ENCODE results near the gene SLC6A16. TPM values are rescaled to one million over a fixed set of nuclear protein-coding genes. Genes with fewer than 3 reads are reported as not detected.

Gene SLC6A16
- total RNA-seq, 1 experiment from 2014 or later: 0.61 TPM

DNA sequence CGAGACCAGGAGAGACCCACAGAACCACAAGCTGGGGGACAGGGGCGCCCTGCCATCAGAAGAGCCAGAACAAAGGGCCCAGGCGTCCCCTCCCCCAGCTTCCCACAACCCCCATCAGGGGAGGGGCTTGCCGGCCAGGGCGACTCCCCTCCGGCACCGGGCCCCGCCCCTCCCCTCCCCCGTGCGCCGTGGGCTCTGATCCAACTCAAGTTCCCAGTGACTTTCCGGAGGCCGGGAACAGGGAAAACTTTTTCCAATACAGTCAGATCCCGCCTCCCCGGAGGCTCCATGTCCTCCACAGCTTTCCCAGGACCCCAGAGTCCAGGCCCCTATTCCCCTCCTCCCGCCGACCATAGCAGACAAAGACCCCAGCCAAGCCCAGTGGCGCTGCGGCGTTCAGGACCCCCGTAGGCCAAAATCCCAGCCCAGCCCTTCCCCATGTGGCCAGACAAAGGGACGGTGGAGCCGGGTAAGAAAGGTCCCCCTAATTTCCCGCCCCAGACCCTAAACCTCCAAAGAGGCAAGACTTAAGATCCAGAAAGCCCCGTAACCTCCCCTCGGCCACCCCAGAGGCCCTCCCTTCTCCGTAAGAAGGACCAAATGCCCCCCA lies 36.6 kb upstream of the SLC6A16 start:
- Histone ChIP-seq H3K27ac (no peak overlapping the region), H3K4me1 (replicated peaks; ENCODE audit: insufficient read depth) (0 out of 2 replicates have a peak, but pooled peaks cover 10% of the 10 kb centered on the region), H3K4me2 (peak overlapping the region; percentile 99), H3K9me3 (ENCODE audit: insufficient read depth, low read depth) (no peaks in the 10 kb centered on the region), H3F3A (ENCODE audit: insufficient read depth, low read depth) (peaks cover 5% of the 10 kb centered on the region; the same call in 1 of the 2 replicates), H3K9me2 (ENCODE audit: insufficient read depth) (no peaks in the 10 kb centered on the region), H3K36me3 (ENCODE audit: low read depth) (no peaks in the 10 kb centered on the region), H2AFZ (peak overlapping the region; percentile 85), H4K20me1 (ENCODE audit: insufficient read depth) (no peaks in the 10 kb centered on the region), H3K79me2 (ENCODE audit: low read depth) (no peaks in the 10 kb centered on the region), H3K4me3 (peak overlapping the region; percentile 85), H3K27me3 (ENCODE audit: insufficient read depth, low read depth) (no peaks in the 10 kb centered on the region)
- intact Hi-C loops (cut with micrococcal nuclease; ENCODE audit: unreplicated experiment): loop anchor here (2.0 kb wide), 2 partner anchors 23 to 515 kb away; partner anchors contain the start of genes AKT1S1 and TBC1D17
- TSS peak; percentile 72 for BruUV-seq (replicated peaks)
- CTCF ChIA-PET: interaction anchor here (0.6 to 0.7 kb wide), 3 partner anchors 8 to 61 kb away, joined by 3 to 4 read pairs (median 3); no protein-coding TSS in a partner anchor
- peak in 1 of 2 experiments; percentile 56 for DNase-seq
- TF ChIP-seq CTCF (conservative IDR thresholded peaks at IDR 0.05) (no peak), EZH2 (IDR thresholded peaks at IDR 0.05; ENCODE audit: low read depth) (peak; percentile 82; the same call in 1 of the 2 replicates)
- POLR2A ChIA-PET (ENCODE audit: unreplicated experiment): interaction anchor here (0.6 to 0.8 kb wide), 5 partner anchors 22 to 545 kb away, joined by 5 to 20 read pairs (median 10); no protein-coding TSS in a partner anchor

DNA sequence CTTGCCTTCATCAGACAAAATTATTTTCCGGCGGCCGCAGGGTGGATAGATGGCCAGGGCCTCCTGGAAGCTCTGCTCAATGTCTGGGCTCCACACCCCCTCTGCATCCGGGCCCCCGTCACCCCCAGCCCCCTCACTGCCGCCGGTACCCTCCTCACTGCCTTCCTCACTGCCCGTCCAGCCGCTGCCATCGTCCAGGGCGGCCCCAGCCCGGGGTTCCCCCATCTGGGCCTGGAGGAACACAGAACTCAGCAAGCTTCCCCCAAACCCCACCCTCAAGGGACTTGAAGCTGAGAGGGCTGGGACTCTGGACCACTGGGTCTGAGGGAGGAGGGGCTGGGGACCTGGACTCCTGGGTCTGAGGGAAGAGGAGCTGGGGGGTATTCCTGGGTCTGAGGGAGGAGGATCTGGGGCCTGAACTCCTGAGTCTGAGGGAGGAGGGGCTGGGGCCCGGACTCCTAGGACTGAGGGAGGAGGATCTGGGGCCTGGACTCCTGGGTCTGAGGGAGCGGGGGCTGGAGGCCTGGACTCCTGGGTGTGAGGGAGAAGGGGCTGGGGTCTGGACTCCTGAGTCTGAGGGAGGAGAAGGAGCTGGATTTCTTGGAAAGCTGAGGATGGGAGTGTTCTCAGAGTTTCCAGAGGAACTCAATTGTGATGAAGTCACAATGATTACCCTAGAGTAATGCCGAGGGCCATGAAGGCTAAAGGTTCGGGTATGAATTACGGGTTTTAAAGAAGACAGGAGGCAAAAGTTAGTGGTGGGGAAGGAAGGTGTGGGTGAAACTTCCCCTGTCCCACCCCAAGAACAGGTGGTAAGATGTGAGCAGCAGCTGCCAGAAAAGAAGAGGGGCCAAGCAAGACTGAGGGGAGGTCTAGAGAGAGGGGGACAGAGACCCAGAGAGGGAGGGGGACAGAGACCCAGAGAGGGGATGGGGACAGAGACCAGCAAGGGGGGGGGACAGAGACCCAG lies 35.1 kb upstream of the SLC6A16 start:
- TSS peak; percentile 44 for BruUV-seq (replicated peaks)
- H3K79me2 ChIP-seq (ENCODE audit: low read depth): no peaks in the 10 kb centered on the region

GRCh38 chr19:49357186-49357585 lies 32.2 kb upstream of the SLC6A16 start:
- no peaks in the 10 kb centered on the region for H3K36me3 ChIP-seq (ENCODE audit: low read depth)

More for the DNA sequence above, 35.1 kb upstream of the SLC6A16 start:
- intact Hi-C loops (cut with micrococcal nuclease; ENCODE audit: unreplicated experiment): no loop called here
- Histone ChIP-seq H4K20me1 (ENCODE audit: insufficient read depth) (no peaks in the 10 kb centered on the region; the same call in 1 of the 2 replicates), H3K4me2 (no peak overlapping the region), H3K27me3 (ENCODE audit: insufficient read depth, low read depth) (no peaks in the 10 kb centered on the region), H3K4me3 (no peak overlapping the region), H3K36me3 (ENCODE audit: low read depth) (no peaks in the 10 kb centered on the region), H2AFZ (no peak overlapping the region), H3K9me3 (ENCODE audit: insufficient read depth, low read depth) (no peaks in the 10 kb centered on the region), H3K9me2 (ENCODE audit: insufficient read depth) (no peaks in the 10 kb centered on the region), H3F3A (ENCODE audit: insufficient read depth, low read depth) (peaks cover 5% of the 10 kb centered on the region; the same call in 1 of the 2 replicates), H3K27ac (no peak overlapping the region), H3K4me1 (replicated peaks; ENCODE audit: insufficient read depth) (0 out of 2 replicates have a peak, but pooled peaks cover 10% of the 10 kb centered on the region)
- ChIA-PET POLR2A (ENCODE audit: unreplicated experiment) (no interaction called here), CTCF (interaction anchor here (0.6 kb wide), 1 partner anchor 91 kb away, joined by 3 read pairs; no protein-coding TSS in a partner anchor)
- no peak for TF ChIP-seq EZH2 (IDR thresholded peaks at IDR 0.05; ENCODE audit: low read depth)
- no peak for DNase-seq

More at GRCh38 chr19:49357186-49357585, 32.2 kb upstream of the SLC6A16 start:
- Histone ChIP-seq H3K27ac (no peak overlapping the region), H3K9me3 (ENCODE audit: insufficient read depth, low read depth) (no peaks in the 10 kb centered on the region), H3K79me2 (ENCODE audit: low read depth) (no peaks in the 10 kb centered on the region), H2AFZ (no peak overlapping the region), H3F3A (ENCODE audit: insufficient read depth, low read depth) (no peaks in the 10 kb centered on the region; the same call in 1 of the 2 replicates), H3K4me3 (no peak overlapping the region), H3K9me2 (ENCODE audit: insufficient read depth) (no peaks in the 10 kb centered on the region), H3K4me1 (replicated peaks; ENCODE audit: insufficient read depth) (no peaks in the 10 kb centered on the region), H3K27me3 (ENCODE audit: insufficient read depth, low read depth) (no peaks in the 10 kb centered on the region), H4K20me1 (ENCODE audit: insufficient read depth) (no peaks in the 10 kb centered on the region; the same call in 1 of the 2 replicates), H3K4me2 (no peak overlapping the region)
- CTCF ChIA-PET: no interaction called here
- DNase-seq: no peak
- BruUV-seq (replicated peaks): no TSS peak
- POLR2A ChIA-PET (ENCODE audit: unreplicated experiment): no interaction called here
- TF ChIP-seq EZH2 (IDR thresholded peaks at IDR 0.05; ENCODE audit: low read depth) (no peak), CTCF (conservative IDR thresholded peaks at IDR 0.05) (no peak)
- intact Hi-C loops (cut with micrococcal nuclease; ENCODE audit: unreplicated experiment): no loop called here

Data from PC-9 (cell line).